Kidney epithelial cell (primary cell): ENCODE measurements around the gene TAAR9. TPM values are rescaled to one million over a fixed set of nuclear protein-coding genes. Genes with fewer than 3 reads are reported as not detected.

Experiments
- DNase-seq: peaks from one replicate; pipeline ENCODE4 v3.0.0-alpha.2; 2010; ENCODE audit warnings: low read depth
- H3K27me3 ChIP-seq: 2 replicates; pipeline ENCODE4 v1.6.0; 2011; ENCODE audit warnings: low read length; ENCODE audit not compliant: control insufficient read depth, insufficient read depth
- H3K36me3 ChIP-seq: 2 replicates; pipeline ENCODE4 v1.5.1; 2011; ENCODE audit warnings: low read length; ENCODE audit not compliant: control insufficient read depth, insufficient read depth
- H3K4me3 ChIP-seq: 2 replicates; pipeline ENCODE4 v1.5.1; 2011; ENCODE audit warnings: low read depth, mild to moderate bottlenecking, control low read depth, low read length
- total RNA-seq: library from RNA; depleted of rRNA; stranded (reverse); fragments of >200 nt; gene quantifications from 2 replicates; pipeline ENCODE4 v1.2.3, GENCODE V29; 2015
- TF ChIP-seq, protein P1 (sequence below): IDR thresholded peaks from 2 replicates; pipeline ENCODE4 v1.5.1; 2011; ENCODE audit warnings: mild to moderate bottlenecking, moderate library complexity, low read length, control low read depth, inconsistent platforms; ENCODE audit not compliant: insufficient read depth, poor library complexity, severe bottlenecking

Gene TAAR9, protein sequence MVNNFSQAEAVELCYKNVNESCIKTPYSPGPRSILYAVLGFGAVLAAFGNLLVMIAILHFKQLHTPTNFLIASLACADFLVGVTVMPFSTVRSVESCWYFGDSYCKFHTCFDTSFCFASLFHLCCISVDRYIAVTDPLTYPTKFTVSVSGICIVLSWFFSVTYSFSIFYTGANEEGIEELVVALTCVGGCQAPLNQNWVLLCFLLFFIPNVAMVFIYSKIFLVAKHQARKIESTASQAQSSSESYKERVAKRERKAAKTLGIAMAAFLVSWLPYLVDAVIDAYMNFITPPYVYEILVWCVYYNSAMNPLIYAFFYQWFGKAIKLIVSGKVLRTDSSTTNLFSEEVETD
- total RNA-seq: not detected in 2 replicates

DNA sequence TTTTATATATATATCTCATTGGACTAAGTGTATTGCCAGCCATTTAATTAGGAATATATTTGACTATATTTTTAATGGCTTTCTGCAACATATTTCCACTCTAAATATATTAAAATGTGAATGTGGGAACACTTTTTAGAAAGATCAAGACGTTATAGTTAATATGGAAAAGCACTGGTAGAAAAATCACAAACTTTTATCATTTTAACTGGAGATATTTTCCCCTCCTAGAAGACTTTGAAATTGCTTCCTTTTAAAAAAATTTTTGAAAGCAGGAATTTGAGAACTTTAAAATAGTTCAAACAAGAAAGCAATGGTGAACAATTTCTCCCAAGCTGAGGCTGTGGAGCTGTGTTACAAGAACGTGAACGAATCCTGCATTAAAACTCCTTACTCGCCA, at the start of gene TAAR9:
TSS of gene TAAR9 (plus strand) at position 301 of the 400 bp plus-strand sequence. CDS start at position 314, 13 bp downstream.
- H3K27me3 ChIP-seq: no peaks in the 10 kb centered on the region
- TF ChIP-seq, protein P1, sequence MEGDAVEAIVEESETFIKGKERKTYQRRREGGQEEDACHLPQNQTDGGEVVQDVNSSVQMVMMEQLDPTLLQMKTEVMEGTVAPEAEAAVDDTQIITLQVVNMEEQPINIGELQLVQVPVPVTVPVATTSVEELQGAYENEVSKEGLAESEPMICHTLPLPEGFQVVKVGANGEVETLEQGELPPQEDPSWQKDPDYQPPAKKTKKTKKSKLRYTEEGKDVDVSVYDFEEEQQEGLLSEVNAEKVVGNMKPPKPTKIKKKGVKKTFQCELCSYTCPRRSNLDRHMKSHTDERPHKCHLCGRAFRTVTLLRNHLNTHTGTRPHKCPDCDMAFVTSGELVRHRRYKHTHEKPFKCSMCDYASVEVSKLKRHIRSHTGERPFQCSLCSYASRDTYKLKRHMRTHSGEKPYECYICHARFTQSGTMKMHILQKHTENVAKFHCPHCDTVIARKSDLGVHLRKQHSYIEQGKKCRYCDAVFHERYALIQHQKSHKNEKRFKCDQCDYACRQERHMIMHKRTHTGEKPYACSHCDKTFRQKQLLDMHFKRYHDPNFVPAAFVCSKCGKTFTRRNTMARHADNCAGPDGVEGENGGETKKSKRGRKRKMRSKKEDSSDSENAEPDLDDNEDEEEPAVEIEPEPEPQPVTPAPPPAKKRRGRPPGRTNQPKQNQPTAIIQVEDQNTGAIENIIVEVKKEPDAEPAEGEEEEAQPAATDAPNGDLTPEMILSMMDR: no peak
- no peak within 1 kb of the TSS for H3K4me3 ChIP-seq
- no peaks in the 10 kb centered on the region for H3K36me3 ChIP-seq
- no peak for DNase-seq

DNA sequence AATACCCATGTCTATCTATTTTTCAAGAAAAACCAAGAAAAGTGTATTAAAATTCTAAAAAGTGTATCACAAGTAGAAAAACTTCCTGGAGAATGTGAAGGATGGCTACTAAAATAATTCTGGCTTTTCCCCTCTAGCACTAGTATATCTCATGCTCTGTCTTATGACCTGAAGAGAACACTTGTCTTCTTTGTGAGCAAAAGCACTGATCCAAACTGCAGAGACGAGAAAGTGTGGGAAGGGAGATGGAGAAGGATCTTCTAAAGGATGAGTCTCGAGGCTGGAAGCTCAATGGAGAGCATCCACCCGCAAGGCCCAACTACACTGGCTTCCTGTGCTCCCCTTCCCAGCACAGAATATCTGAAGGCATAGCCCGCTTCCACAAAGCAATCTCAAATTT, 48.7 kb upstream of the TAAR9 start:
- DNase-seq: no peak
- Histone ChIP-seq H3K4me3 (no peak overlapping the region), H3K36me3 (no peaks in the 10 kb centered on the region), H3K27me3 (no peaks in the 10 kb centered on the region)
- TF ChIP-seq, protein P1: no peak

DNA sequence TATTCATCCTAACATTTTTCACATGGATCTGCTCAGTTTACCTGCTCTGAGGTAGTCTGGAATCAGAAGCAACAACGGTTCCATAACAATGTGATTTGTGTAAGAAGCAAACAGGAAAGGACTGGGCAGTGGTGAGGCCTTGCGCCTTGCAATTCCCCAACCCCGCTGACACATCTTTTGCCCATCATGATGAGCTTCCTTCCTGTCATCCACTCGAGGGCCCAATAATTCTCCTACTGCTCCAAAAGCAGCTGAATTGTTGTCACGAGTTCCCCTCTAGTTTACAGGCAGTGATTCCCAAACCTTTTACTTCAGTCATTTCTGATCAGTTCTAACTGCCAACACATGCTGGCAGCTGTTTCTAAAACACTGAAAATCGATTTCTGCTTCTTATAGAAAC, 48.1 kb upstream of the TAAR9 start:
- H3K27me3 ChIP-seq: no peaks in the 10 kb centered on the region
- DNase-seq: no peak
- H3K36me3 ChIP-seq: no peaks in the 10 kb centered on the region
- TF ChIP-seq, protein P1: no peak
- H3K4me3 ChIP-seq: no peak overlapping the region

DNA sequence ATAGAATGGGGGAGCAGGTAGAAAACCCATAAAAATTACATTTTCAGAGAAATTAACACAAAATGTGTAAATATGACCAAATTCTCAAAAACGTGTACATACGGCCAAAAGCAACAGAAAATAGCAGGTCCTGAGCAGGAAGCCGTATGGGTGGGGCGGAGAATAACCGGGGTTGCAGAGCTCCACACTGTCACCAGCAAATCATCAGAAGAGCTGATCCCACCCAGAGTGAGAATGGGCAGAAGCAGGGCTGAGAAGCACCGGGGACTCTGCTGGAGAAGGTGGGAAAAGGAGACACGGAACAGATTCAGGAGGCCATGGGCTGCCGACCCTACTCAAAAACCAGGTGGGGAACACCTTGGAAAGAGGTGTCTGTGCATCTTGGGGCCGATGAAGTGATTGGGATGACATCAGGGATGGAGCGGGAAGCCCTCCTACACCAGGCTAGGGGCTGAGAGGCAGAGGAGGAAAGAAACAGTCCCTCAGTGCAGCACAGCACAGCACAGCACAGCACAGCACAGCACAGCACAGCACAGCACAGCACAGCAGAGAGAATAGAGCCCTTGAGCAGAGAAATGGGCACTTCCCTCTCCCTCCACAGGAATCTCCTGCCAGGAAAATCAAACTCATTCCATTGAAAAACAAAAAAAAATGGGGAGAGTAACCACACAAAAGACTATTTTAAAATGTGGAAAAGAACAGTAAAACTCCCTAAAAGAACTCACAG, 47.4 kb upstream of the TAAR9 start:
- TF ChIP-seq, protein P1: no peak
- H3K36me3 ChIP-seq: no peaks in the 10 kb centered on the region
- DNase-seq: no peak
- no peaks in the 10 kb centered on the region for H3K27me3 ChIP-seq
- no peak overlapping the region for H3K4me3 ChIP-seq

DNA sequence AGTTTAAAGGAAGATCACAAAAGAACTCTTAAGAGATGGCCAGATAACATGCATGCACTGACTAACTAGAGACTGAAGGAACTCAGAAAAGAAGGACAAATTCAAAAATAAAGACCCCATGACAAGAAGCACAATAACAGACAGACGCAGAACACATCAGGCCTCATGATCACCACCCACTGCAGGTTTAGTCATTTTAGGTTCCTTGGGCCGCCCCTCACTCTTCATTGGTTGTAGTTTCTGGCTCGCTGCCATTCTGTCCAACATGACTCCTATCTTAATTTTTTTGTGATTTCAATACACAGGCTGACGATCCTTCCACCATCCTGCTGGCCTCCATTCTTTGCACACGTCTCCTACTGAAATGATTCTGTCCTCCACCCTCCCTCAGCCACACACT, 46.8 kb upstream of the TAAR9 start:
- Histone ChIP-seq H3K27me3 (no peaks in the 10 kb centered on the region), H3K36me3 (no peaks in the 10 kb centered on the region)
- no peak for DNase-seq

More for the DNA sequence above, 46.8 kb upstream of the TAAR9 start:
- TF ChIP-seq, protein P1: no peak
- H3K4me3 ChIP-seq: no peak overlapping the region
